PC-3 (cell line): ENCODE measurements around the gene MRPL32.

Experiments used
- CTCF ChIP-seq: fragments of 300-600 bp; sonication (generic); conservative IDR thresholded peaks from 2 replicates; pipeline ENCODE4 v1.5.1; 2017; ENCODE audit warnings: antibody characterized with exemption, low read depth, mild to moderate bottlenecking, low read length
- EZH2 ChIP-seq: fragments of 300-600 bp; sonication (generic); IDR thresholded peaks from one replicate; pipeline ENCODE4 v1.6.1; 2017; ENCODE audit warnings: antibody characterized with exemption, mild to moderate bottlenecking, low read length; ENCODE audit not compliant: unreplicated experiment
- EZH2phosphoT487 ChIP-seq: fragments of 300-600 bp; sonication (generic); IDR thresholded peaks from 2 replicates; pipeline ENCODE4 v1.6.1; 2018; ENCODE audit warnings: mild to moderate bottlenecking, antibody characterized with exemption, low read length, borderline replicate concordance

GRCh38 chr7:42981601-42982000 is 49.4 kb downstream of the MRPL32 start:
- no peak for TF ChIP-seq EZH2
- no peak for TF ChIP-seq CTCF
- no peak for TF ChIP-seq EZH2phosphoT487
